Chondrocyte (in vitro differentiated cells): ENCODE measurements around the gene ADAT3. TPM values are rescaled to one million over a fixed set of nuclear protein-coding genes. Genes with fewer than 3 reads are reported as not detected.
"Not testable (repeated sequence)": the region's sequence is repeated elsewhere in the genome, so short reads cannot be mapped to it uniquely, and the experiment has no call there.

Source experiments
- DNase-seq: peaks from one replicate; pipeline ENCODE4 v3.0.0; 2021; ENCODE audit warnings: mixed read lengths, low spot score
- H3K27ac Mint-ChIP-seq: one replicate; pipeline ENCODE4 v1.8.0; 2021; ENCODE audit warnings: mild to moderate bottlenecking, moderate library complexity, mixed read lengths; ENCODE audit not compliant: unreplicated experiment
- H3K27me3 Mint-ChIP-seq: 2 replicates; pipeline ENCODE4 v1.8.0; 2021; ENCODE audit warnings: low read depth, mixed read lengths
- H3K36me3 Mint-ChIP-seq: 2 replicates; pipeline ENCODE4 v1.8.0; 2021; ENCODE audit warnings: low read depth, mixed read lengths
- H3K4me1 Mint-ChIP-seq: 2 replicates; pipeline ENCODE4 v1.8.0; 2021; ENCODE audit warnings: low read depth, mild to moderate bottlenecking, mixed read lengths
- H3K4me3 Mint-ChIP-seq: one replicate; pipeline ENCODE4 v1.8.0; 2021; ENCODE audit warnings: mild to moderate bottlenecking, moderate library complexity, mixed read lengths; ENCODE audit not compliant: unreplicated experiment
- H3K9me3 Mint-ChIP-seq: 2 replicates; pipeline ENCODE4 v1.8.0; 2021; ENCODE audit warnings: low read depth, mixed read lengths
- total RNA-seq: library from RNA; stranded (reverse); gene quantifications from 3 replicates; pipeline ENCODE4 v1.2.1, GENCODE V29; 2021
- TF ChIP-seq, protein P1 (sequence below): fragments of 200-600 bp; sonication (generic); IDR thresholded peaks from 2 replicates; pipeline ENCODE4 v1.5.0; 2021; ENCODE audit warnings: antibody characterized with exemption, mild to moderate bottlenecking, moderate library complexity

The ADAT3 gene
- total RNA-seq, 1 donor from 2014 or later, result 3.6 TPM

DNA sequence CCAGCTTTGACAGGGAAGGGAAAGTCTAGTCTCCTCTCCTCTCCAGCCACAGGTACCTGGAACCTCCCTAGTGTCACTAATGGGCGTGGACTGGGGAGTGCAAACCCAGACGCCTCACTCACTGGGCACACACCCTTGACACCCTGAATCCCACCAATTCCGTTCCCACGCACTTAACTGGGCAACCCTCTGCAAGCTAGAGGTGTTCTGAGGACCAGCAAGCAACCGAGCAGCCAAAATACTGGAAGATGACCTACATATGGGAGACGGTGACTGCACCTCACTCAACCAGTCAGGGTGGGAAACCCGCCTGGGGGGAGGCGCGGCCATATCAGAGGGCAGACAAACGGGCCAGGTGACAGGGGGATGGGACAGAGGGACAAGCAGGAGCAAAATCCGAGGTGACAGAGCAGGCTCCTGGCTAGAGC, 20.9 kb upstream of the ADAT3 start:
- DNase-seq, result no peak
- Mint-ChIP-seq H3K4me3 (peak overlapping the region; percentile 92), H3K9me3 (no peaks in the 10 kb centered on the region), H3K27ac (peak overlapping the region; percentile 90), H3K36me3 (no peaks in the 10 kb centered on the region), H3K4me1 (peaks cover 32% of the 10 kb centered on the region), H3K27me3 (no peaks in the 10 kb centered on the region)
- TF ChIP-seq, protein P1, sequence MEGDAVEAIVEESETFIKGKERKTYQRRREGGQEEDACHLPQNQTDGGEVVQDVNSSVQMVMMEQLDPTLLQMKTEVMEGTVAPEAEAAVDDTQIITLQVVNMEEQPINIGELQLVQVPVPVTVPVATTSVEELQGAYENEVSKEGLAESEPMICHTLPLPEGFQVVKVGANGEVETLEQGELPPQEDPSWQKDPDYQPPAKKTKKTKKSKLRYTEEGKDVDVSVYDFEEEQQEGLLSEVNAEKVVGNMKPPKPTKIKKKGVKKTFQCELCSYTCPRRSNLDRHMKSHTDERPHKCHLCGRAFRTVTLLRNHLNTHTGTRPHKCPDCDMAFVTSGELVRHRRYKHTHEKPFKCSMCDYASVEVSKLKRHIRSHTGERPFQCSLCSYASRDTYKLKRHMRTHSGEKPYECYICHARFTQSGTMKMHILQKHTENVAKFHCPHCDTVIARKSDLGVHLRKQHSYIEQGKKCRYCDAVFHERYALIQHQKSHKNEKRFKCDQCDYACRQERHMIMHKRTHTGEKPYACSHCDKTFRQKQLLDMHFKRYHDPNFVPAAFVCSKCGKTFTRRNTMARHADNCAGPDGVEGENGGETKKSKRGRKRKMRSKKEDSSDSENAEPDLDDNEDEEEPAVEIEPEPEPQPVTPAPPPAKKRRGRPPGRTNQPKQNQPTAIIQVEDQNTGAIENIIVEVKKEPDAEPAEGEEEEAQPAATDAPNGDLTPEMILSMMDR, result no peak

DNA sequence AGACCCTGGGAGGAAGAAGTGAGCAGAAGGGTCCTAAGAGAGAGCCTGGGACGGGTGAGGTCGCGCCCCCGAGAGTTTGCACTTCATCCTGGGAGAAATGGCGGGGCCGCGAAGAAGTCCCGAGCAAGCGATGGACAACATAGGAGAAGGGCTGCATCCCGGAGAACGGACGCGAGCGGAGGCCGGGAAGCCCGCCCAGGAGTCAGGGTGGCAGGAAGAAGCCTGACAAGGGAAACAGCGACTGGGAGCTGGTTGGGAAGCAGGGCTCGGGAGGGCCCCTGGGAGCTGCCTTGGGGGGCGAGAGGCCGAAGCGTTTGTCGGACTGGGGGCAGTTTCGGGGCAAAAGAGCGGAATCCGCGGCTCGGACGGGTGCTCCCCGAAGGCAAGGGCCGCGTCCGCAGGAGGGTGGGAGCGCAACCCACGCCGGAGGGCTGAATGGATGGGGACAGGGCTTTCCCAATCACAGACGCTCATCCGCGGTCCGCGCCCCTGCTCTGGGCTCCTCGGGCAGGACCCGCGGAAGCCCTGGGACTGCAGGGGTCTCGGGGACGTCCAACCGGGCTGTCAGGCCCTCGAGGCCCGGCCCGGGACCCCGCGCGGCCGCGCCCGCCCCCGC, 20.4 kb upstream of the ADAT3 start:
- Mint-ChIP-seq H3K27ac (peak overlapping the region; percentile 83), H3K9me3 (no peaks in the 10 kb centered on the region), H3K4me3 (peak overlapping the region; percentile 92), H3K4me1 (peaks cover 32% of the 10 kb centered on the region), H3K27me3 (no peaks in the 10 kb centered on the region), H3K36me3 (no peaks in the 10 kb centered on the region)
- TF ChIP-seq, protein P1, result no peak
- DNase-seq, result no peak

DNA sequence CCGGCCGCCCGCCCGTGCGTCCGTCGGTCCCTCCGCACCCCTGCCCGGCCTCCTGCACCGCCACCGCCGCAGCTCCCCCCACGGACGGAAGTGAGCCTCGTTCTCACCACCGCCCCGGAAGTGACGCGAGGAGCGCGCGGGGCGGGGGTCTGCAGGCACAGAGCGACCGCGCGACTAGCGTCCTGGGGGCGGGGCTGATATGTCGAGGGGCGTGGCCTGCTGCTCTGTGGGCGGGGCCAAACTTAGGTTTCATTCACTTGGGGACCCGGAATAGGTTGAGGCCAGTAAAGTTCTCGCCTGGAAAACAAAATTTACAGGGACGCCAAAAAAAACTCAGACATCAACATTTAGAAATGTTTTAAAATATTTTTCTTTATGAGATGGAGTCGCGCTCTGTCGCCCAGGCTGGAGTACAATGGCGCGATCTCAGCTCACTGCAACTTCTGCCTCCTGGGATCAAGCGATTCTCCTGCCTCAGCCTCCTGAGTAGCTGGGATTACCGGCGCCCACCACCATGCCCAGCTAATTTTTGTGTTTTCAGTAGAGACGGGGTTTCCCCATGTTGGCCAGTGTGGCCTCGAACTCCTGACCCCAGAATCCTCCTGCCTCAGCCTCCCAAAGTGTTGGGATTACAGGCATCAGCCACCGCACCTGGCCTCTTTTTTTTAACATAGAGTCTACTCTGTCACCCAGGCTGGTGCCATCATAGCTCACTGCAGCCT, 19.6 kb upstream of the ADAT3 start, which contains the start of gene ABHD17A:
Gene ABHD17A, minus strand, starts transcription at position 99 of the 722 bp plus-strand sequence. CDS start 3,930 bp downstream, outside the sequence.
- peaks cover 32% of the 10 kb centered on the region for H3K4me1 Mint-ChIP-seq
- H3K36me3 Mint-ChIP-seq, H3K9me3 Mint-ChIP-seq, H3K27me3 Mint-ChIP-seq: not testable (repeated sequence)
- H3K27ac Mint-ChIP-seq, result peak within 1 kb of the TSS; percentile 83
- peak; percentile 96 for DNase-seq
- H3K4me3 Mint-ChIP-seq, result peak within 1 kb of the TSS; percentile 92

DNA sequence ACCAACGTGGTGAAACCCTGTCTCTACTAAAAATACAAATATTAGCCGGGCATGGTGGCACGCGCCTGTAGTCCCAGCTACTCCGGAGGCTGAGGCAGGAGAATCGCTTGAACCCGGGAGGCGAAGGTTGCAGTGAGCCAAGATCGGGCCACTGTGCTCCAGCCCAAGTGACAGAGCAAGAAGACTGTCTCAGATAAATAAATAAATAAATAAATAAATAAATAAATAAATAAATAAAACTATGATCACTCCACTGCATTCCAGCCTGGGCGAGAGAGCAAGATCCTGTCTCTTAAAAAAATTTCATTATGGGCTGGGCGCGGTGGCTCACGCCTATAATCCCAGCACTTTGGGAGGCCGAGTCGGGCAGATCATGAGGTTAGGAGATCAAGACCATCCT, 18.8 kb upstream of the ADAT3 start:
- H3K9me3 Mint-ChIP-seq, H3K27me3 Mint-ChIP-seq, H3K4me3 Mint-ChIP-seq, DNase-seq, H3K36me3 Mint-ChIP-seq, H3K27ac Mint-ChIP-seq: not testable (repeated sequence)
- peaks cover 32% of the 10 kb centered on the region for H3K4me1 Mint-ChIP-seq

DNA sequence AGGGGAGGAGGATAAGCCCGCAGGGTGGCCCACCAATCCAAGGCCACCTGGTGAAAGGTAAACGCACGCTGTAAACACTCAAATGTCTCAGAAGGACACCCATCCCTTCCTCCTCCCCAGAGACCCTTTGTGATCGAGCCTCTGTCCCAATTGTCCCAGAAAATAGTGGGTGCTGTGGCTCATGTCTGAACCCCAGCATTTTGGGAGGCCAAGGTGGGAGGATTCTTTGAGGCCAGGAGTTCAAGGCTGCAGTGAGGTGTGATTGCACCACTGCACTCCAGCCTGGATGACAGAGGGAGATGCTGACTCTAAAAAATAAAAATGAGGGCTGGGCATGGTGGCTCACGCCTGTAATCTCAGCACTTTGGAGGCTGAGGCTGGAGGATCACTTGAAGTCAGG, 16.8 kb upstream of the ADAT3 start:
- no peak for DNase-seq
- H3K4me3 Mint-ChIP-seq, result no peak overlapping the region
- no peaks in the 10 kb centered on the region for H3K27me3 Mint-ChIP-seq
- H3K4me1 Mint-ChIP-seq, result peaks cover 17% of the 10 kb centered on the region
- no peaks in the 10 kb centered on the region for H3K9me3 Mint-ChIP-seq
- H3K36me3 Mint-ChIP-seq, result no peaks in the 10 kb centered on the region
- TF ChIP-seq, protein P1, result no peak
- H3K27ac Mint-ChIP-seq, result no peak overlapping the region

DNA sequence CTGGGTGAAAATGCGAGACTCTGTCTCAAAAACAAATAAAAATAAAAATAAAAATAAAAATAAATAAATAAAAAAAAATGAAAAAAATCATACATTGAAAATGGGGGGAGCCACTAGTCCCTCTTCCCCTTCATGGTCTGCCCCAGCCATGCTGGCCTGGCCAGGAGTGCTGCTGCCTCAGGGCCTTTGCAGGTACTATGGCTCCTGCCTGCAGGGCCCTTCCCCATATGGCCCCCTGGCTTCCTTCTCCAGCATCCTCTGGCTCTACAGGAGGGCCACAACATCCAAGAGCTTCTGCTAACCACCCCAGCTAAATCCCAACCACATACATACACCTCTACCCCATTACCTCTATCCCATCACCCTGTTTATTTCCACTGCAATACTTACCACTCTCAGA, 15.3 kb upstream of the ADAT3 start:
- DNase-seq, result no peak
- H3K27ac Mint-ChIP-seq, result no peak overlapping the region
- H3K4me1 Mint-ChIP-seq, result peaks cover 4% of the 10 kb centered on the region
- no peak overlapping the region for H3K4me3 Mint-ChIP-seq
- TF ChIP-seq, protein P1, result no peak
- H3K36me3 Mint-ChIP-seq, result no peaks in the 10 kb centered on the region
- H3K27me3 Mint-ChIP-seq, result no peaks in the 10 kb centered on the region
- H3K9me3 Mint-ChIP-seq, result no peaks in the 10 kb centered on the region
